Activated T-cell treated with anti-CD3 and anti-CD28 coated beads, Interleukin-2, amount 50 U/mL, for 72 hours (primary cell): ENCODE data around the gene VASH2. TPM values are rescaled to one million over a fixed set of nuclear protein-coding genes. Genes with fewer than 3 reads are reported as not detected.
"Not testable (repeated sequence)": the region's sequence is repeated elsewhere in the genome, so short reads cannot be mapped to it uniquely, and the experiment has no call there.

Source experiments
- ATAC-seq, 2 donors: fragments of 150-1000 bp; cut with Tn5 transposase; replicated peaks in 1 of 2; 2 replicates each; pipeline ENCODE4 v1.10.0; 2021; ENCODE audit warnings: moderate library complexity in 2 of 2, mild to moderate bottlenecking in 1 of 2
- DNase-seq, 2 donors: peaks; one replicate each; pipeline ENCODE4 v3.0.0; 2021 to 2022; ENCODE audit warnings: mixed read lengths in 1 of 2
- H3K27ac Mint-ChIP-seq: one replicate; pipeline ENCODE4 v1.8.0; 2022; ENCODE audit warnings: mild to moderate bottlenecking, moderate library complexity, mixed read lengths
- H3K27me3 Mint-ChIP-seq: one replicate; pipeline ENCODE4 v1.8.0; 2022; ENCODE audit warnings: low read depth, mixed read lengths
- H3K36me3 Mint-ChIP-seq, 2 donors: one replicate each; pipeline ENCODE4 v1.8.0; 2022; ENCODE audit warnings: mixed read lengths in 2 of 2, mild to moderate bottlenecking in 1 of 2; ENCODE audit not compliant: insufficient read depth in 2 of 2
- H3K4me1 Mint-ChIP-seq: one replicate; pipeline ENCODE4 v1.8.0; 2022; ENCODE audit warnings: low read depth, mixed read lengths
- H3K4me3 Mint-ChIP-seq, 2 donors: one replicate each; pipeline ENCODE4 v1.8.0; 2022; ENCODE audit warnings: mild to moderate bottlenecking in 2 of 2, mixed read lengths in 2 of 2, moderate library complexity in 2 of 2
- H3K9me3 Mint-ChIP-seq, 2 donors: one replicate each; pipeline ENCODE4 v1.8.0; 2022; ENCODE audit warnings: mixed read lengths in 2 of 2
- total RNA-seq, 2 donors: library from RNA; stranded (reverse); gene quantifications; one replicate each; pipeline ENCODE4 v1.2.3, GENCODE V29; 2022

The VASH2 gene
- total RNA-seq, 2 donors from 2014 or later, result 0.62 to 0.74 TPM

DNA sequence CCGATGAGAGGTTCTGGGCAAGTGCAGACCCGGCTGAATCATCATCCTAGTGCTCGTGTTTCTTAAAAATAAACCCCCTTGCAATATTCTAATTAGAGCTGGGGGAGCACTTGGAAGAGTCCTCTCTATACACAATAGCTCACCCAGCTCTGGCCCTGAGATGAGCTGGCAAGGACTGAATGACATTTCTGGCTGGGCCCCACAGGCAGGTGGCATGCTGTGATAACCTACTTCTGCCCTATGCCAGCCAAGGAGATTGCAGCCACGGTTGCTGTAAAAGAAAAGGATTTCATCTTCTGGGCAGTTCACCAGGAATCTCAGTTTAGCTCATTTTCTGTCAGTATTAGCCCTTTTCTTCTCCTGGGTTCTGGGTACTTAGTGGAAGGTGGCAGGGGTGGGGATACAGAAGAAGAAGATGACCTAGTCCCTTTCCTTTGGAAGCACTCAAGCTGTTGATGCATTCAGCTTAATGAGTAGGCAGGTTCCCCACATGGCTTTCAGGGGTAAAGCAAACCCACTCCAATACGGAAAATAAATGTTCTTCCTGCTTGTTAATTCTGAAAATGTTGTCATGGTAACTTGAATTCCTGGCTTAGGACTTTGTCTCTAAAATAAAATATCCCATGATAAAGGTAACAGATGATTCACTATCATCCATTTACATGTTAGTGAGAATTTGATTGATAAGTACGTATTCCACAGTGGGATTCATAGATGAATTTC lies 32.2 kb downstream of the VASH2 start:
- H3K9me3 Mint-ChIP-seq, result no peaks in the 10 kb centered on the region
- peaks cover 12% of the 10 kb centered on the region for H3K4me1 Mint-ChIP-seq
- H3K27me3 Mint-ChIP-seq, result no peaks in the 10 kb centered on the region
- no peak overlapping the region for H3K27ac Mint-ChIP-seq
- ATAC-seq, result no peak
- no peak overlapping the region for H3K4me3 Mint-ChIP-seq
- no peaks in the 10 kb centered on the region for H3K36me3 Mint-ChIP-seq
- DNase-seq, result no peak

DNA sequence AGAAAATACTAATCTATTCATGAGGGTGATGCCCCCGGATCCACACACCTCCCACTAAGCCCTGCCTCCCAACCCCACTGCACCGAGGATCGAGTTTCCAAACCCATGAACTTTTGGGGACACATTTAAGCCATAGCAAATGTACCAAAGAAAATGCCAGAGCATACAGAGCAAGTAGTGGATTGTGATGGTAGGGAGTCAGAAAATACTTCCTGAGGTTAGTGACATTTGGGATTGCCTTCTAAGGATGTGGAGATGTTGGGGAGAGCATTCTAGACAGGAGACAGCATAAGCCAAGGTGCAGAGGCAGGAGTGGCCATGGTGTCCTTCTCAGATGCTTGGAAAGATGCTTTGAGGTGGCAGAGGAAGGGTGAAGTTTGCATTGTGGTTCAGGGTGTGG lies 33.1 kb downstream of the VASH2 start:
- H3K36me3 Mint-ChIP-seq, result no peaks in the 10 kb centered on the region
- DNase-seq, result no peak
- H3K4me1 Mint-ChIP-seq, result peaks cover 11% of the 10 kb centered on the region
- no peaks in the 10 kb centered on the region for H3K27me3 Mint-ChIP-seq
- no peak overlapping the region for H3K4me3 Mint-ChIP-seq
- no peak for ATAC-seq
- H3K27ac Mint-ChIP-seq, result no peak overlapping the region
- no peaks in the 10 kb centered on the region for H3K9me3 Mint-ChIP-seq

DNA sequence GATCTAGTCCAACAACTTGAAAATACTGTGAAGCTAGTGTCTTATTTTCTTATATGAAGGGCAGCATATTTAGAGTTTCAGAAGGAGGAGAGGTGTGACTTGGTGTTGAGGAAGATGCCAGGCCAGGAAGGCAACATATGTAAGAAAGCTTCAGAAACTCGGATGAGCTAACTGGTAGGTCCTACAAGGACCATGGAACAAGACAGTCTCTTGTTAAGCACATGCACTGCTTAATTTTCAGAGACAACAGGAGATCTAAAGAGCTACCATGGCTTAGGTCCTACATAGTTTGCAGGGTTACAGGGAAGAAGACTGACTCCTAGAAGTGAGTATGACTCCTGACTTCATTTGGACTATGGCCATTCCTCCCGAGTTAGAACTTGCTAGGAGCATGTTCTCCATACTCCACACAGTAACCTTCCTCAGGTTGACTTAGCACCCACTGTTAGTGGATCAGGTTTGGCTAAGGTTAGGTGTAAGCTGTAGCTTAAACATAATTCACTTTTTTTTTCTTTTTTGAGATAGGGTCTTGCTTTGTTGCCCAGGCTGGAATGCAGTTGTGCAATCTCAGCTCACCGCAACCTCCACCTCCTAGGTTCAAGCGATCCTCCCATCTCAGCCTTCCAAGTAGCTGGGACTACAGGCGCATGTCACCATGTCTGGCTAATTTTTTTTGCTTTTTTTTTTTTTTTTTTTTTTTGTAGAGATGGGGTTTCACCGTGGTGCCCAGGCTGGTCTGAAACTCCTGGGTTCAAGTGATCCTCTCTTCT lies 34.4 kb downstream of the VASH2 start:
- Mint-ChIP-seq H3K4me3 (no peak overlapping the region), H3K9me3 (no peaks in the 10 kb centered on the region), H3K27ac (no peak overlapping the region), H3K27me3 (no peaks in the 10 kb centered on the region), H3K4me1 (peaks cover 5% of the 10 kb centered on the region), H3K36me3 (no peaks in the 10 kb centered on the region)
- DNase-seq, result no peak
- ATAC-seq, result no peak

DNA sequence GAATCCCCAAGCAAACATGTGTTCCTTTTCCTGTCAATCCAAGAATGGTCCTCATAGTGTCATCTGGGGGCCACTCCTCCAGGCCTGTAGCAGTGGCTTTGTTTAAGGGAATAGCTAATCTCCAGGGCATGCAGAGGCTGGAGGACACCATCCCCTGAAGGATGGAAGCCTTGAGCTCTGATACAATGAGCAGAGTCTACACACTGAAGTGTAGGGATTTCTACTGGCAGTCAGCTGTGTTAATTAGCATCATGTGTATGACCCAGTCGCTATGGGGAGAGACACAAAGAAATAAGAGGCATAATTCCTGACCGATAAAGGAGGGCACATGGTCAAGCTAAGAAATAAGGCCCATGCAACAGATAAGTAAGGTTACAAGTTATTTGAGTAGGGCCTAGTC lies 36.2 kb downstream of the VASH2 start:
- Mint-ChIP-seq H3K4me1 (peaks cover 3% of the 10 kb centered on the region), H3K4me3 (no peak overlapping the region), H3K27ac (no peak overlapping the region), H3K36me3 (no peaks in the 10 kb centered on the region), H3K9me3 (no peaks in the 10 kb centered on the region), H3K27me3 (no peaks in the 10 kb centered on the region)
- no peak for ATAC-seq
- no peak for DNase-seq

DNA sequence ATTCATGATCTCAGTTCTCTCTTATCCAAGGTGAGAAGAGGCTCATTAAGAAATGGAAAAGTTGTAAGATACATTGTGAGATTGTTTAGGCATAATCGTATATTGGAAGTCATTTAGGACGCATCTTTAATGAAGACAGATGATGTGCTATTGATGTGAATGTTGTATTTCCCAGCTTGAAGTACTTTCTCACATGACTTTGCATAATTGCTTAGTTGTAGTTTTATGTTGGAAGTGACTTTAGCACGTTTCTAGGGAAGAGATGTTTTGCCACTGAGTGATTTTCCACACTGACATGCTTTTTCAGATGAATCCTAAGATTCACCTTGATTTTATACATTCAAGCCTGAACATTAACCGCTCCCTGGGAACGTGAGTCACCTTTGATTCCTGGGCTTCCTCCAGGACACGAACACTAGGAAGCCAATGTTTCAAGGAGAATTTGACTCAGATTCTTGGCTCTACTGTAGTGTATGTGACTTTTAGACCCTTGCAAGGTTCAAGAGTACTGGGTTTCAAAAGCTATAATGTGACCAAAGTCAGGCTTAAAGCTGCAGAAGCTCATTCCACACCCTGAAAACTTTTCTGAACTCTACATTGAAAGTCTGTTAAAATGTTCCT lies 37.5 kb downstream of the VASH2 start:
- no peak overlapping the region for H3K27ac Mint-ChIP-seq
- no peaks in the 10 kb centered on the region for H3K9me3 Mint-ChIP-seq
- no peak for ATAC-seq
- no peaks in the 10 kb centered on the region for H3K27me3 Mint-ChIP-seq
- DNase-seq, result no peak
- H3K4me3 Mint-ChIP-seq, result no peak overlapping the region
- peaks cover 0 to 4% of the 10 kb centered on the region in 2 donors for H3K36me3 Mint-ChIP-seq
- H3K4me1 Mint-ChIP-seq, result no peaks in the 10 kb centered on the region

DNA sequence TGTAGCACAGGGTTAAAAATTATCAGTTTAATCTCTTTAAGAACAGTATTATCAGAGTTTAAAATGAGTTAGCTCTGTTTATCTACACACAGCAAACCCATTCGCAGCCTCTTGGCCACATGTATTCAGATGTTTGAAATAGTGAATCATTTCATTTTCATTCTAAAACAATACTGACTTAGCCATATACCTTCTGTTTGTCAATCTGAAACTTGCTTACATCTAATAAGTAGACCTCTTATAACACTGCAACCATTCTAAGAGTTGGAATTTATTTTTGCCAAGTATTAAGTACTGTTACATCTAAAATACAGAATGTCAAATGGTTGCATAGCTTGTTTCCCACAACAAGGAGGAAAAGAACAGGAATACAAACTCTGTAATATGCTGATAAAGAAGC lies 39.9 kb downstream of the VASH2 start:
- no peaks in the 10 kb centered on the region for H3K9me3 Mint-ChIP-seq
- H3K4me3 Mint-ChIP-seq, result no peak overlapping the region
- H3K27ac Mint-ChIP-seq, result no peak overlapping the region
- peaks cover 0 to 4% of the 10 kb centered on the region in 2 donors for H3K36me3 Mint-ChIP-seq
- ATAC-seq, result peak in 1 of 2 donors; percentile 28
- DNase-seq, result no peak
- H3K27me3 Mint-ChIP-seq, result no peaks in the 10 kb centered on the region
- H3K4me1 Mint-ChIP-seq, result peaks cover under 1% of the 10 kb centered on the region

DNA sequence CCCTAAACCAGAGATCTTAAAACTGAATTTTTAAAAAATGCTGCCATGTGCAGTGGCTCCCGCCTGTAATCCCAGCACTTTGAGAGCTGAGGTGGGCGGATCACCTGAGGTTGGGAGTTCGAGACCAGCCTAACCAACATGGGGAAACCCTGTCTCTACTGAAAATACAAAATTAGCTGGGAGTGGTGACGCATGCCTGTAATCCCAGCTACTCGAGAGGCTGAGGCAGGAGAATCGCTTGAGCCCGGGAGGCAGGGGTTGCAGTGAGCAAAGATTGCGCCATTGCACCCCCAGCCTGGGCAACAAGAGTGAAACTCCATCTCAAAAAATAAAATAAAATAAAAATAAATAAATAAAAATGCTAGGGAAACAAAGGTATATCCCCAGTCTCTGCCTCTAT lies 43.6 kb downstream of the VASH2 start:
- peaks cover 2 to 14% of the 10 kb centered on the region in 2 donors for H3K36me3 Mint-ChIP-seq
- ATAC-seq, H3K9me3 Mint-ChIP-seq, H3K4me1 Mint-ChIP-seq, H3K4me3 Mint-ChIP-seq, H3K27me3 Mint-ChIP-seq, H3K27ac Mint-ChIP-seq, DNase-seq: not testable (repeated sequence)

DNA sequence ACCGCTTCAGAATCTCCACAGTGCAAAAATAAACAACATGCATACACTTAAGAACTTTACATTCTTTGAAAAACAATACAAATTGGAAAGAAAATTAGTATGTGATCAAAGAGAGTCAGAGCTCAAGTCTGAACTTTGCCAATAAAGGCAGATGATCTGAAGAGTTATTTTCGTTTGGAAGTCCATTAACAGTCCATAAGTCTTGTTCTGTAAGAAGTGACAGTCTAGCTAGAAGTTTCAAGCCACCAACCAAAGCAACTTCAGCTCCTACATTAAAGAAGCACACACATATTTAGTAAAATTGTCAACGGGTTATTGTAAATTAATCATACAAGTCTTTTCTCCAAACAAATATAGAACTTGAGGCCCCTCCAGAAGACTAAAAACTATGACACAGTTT lies 44.6 kb downstream of the VASH2 start:
- H3K27me3 Mint-ChIP-seq, result no peaks in the 10 kb centered on the region
- peaks cover 2 to 17% of the 10 kb centered on the region in 2 donors for H3K36me3 Mint-ChIP-seq
- ATAC-seq, result no peak

DNA sequence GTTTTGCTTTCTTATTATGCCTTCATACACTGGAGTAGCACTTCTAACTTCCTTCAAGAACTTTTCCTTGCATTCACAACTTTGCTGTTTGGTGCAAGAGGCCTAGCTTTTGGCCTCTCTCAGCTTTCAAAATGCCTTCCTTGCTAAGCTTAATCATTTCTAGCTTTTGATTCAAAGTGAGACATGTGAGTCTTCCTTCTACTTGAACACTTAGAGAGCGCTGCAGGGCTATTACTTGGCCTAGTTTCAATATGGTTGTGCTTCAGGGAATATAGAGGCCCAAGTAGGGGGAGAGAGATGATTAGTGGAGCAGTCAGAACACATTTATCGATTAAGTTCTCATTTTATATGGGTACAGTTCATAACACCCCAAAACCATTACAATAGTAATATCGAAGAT lies 52.9 kb downstream of the VASH2 start:
- peak overlapping the region; percentile 72 for H3K27ac Mint-ChIP-seq

More for the DNA sequence above, 44.6 kb downstream of the VASH2 start:
- Mint-ChIP-seq H3K9me3 (no peaks in the 10 kb centered on the region), H3K27ac (no peak overlapping the region), H3K4me1 (peaks cover 8% of the 10 kb centered on the region), H3K4me3 (no peak overlapping the region)
- no peak for DNase-seq

DNA sequence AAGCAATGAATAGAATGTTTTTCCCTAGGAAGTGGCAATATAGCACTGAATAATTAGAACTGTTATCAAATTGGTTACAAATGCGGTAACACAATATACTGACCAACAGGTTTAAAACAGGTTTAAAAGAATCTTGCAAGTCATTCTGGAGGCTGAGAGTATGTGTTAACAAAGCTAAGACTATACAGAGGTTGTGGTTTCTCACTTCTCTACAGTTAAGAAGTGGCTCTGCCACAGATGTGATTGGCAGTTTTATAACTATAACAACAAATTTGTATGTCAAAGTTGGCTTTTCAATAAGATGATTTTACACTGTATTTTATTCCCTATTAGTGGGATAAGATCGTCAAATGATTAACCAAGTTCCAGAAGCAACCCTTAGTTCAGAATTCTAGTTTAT lies 58.2 kb downstream of the VASH2 start:
- Mint-ChIP-seq H3K27me3 (no peaks in the 10 kb centered on the region), H3K4me3 (peak overlapping the region in 1 of 2 donors; percentile 45), H3K9me3 (no peaks in the 10 kb centered on the region), H3K4me1 (peaks cover 31% of the 10 kb centered on the region), H3K36me3 (peaks cover 6 to 24% of the 10 kb centered on the region in 2 donors), H3K27ac (peak overlapping the region; percentile 89)
- no peak for DNase-seq
- ATAC-seq, result peak in 1 of 2 donors; percentile 60

More for the DNA sequence above, 52.9 kb downstream of the VASH2 start:
- Mint-ChIP-seq H3K36me3 (peaks cover 8 to 25% of the 10 kb centered on the region in 2 donors), H3K4me1 (peaks cover 17% of the 10 kb centered on the region), H3K4me3 (peak overlapping the region; percentile 28 to 67), H3K9me3 (no peaks in the 10 kb centered on the region), H3K27me3 (no peaks in the 10 kb centered on the region)
- DNase-seq, result peak; percentile 29 to 38
- ATAC-seq, result peak; percentile 96 to 99

DNA sequence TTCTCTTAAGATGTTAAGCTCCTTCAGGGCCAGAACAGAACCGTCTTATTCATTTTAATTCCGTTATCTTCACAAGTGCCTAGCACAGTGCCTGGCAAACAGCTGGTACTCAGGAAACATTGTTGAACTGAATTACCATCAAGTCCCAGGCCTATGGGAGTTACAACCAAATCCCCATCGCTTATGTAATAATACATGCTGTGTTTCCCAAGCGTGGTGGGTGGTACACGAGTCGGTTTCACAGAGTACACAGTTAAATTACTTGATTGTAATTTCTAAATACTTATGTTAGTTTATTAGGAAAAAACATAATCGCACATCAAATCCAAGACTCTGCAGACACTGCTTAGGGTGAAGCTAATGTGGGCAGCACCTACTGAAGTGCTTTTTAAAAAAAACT lies 64.3 kb downstream of the VASH2 start:
- H3K4me3 Mint-ChIP-seq, result peak overlapping the region; percentile 92 to 100
- peaks cover 6 to 11% of the 10 kb centered on the region in 2 donors for H3K36me3 Mint-ChIP-seq
- DNase-seq (no peak), ATAC-seq (no peak)
- no peaks in the 10 kb centered on the region for H3K27me3 Mint-ChIP-seq
- H3K4me1 Mint-ChIP-seq, result peaks cover 26% of the 10 kb centered on the region
- H3K9me3 Mint-ChIP-seq, result no peaks in the 10 kb centered on the region
- peak overlapping the region; percentile 96 for H3K27ac Mint-ChIP-seq

DNA sequence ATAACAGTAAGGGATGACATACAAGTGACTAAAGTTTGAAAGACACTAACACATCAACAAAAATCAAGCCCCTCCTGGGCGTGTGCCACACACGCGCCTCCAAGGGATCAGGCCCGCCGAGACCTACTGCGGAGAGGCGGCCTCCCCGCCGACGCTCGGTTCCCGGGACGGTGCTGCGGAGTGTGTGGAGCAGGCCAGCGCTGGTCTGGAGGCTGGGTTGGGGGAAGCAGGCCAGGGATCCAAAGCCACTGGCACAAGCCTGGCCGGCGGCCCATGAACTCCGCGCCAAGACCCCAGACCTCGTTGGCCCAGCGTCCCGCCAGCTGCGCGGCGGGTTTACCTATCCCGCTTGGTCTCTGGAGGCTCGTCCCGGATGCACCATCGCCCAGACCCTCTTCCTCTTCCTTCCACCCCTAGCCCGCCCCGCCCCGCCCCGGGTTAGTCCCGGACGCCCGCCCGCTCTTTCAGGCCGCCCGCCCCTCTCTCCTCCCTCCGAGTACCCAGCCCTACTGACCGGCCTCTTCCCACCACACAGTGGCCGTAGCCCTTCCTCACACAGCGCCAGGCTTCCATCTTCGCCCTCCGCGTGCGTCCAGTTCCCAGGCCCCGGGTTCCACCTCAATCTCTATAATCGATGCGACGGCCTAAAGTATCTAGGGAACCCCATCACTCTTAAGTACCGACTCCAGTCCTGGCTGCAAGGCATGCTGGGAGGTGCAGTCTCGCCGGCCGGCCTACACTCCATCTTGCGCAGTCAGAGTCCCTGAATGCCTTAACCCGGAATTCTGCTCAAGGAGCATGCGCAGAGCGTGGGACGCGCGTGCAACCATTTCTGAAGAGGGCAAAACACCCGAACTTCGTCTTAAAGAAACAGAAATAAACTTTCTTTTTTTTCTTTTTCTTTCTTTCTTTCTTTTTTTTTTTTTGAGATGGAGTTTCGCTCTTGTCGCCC lies 65.0 kb downstream of the VASH2 start, which contains the start of gene ANGEL2:
TSS of gene ANGEL2 (minus strand) at position 769 of the 952 bp plus-strand sequence. CDS start at position 573, 196 bp downstream.
- H3K27me3 Mint-ChIP-seq, result no peaks in the 10 kb centered on the region
- peak within 1 kb of the TSS; percentile 96 for H3K27ac Mint-ChIP-seq
- H3K4me3 Mint-ChIP-seq, result peak within 1 kb of the TSS; percentile 92 to 100
- no peaks in the 10 kb centered on the region for H3K9me3 Mint-ChIP-seq
- ATAC-seq (peak; percentile 96 to 98), DNase-seq (peak; percentile 93 to 96)
- peaks cover 6 to 11% of the 10 kb centered on the region in 2 donors for H3K36me3 Mint-ChIP-seq
- peaks cover 24% of the 10 kb centered on the region for H3K4me1 Mint-ChIP-seq
